ENCODE measurements around the gene NIFK.
"Not testable (repeated sequence)": the region's sequence is repeated elsewhere in the genome, so short reads cannot be mapped to it uniquely, and the experiment has no call there.

NIFK gene

GRCh38 chr2:121690572-121690971 lies 46.1 kb downstream of the NIFK start:
- DNase-seq = not testable (repeated sequence)

- no peak for DNase-seq
Observed at GRCh38 chr2:121690095-121690494, 46.6 kb downstream of the NIFK start.

GRCh38 chr2:121689356-121689755 lies 47.3 kb downstream of the NIFK start:
- peak; percentile 61 for DNase-seq

GRCh38 chr2:121688820-121689219 lies 47.9 kb downstream of the NIFK start:
- no peak for DNase-seq

- DNase-seq = no peak
Observed at GRCh38 chr2:121686902-121687301, 49.8 kb downstream of the NIFK start.

- DNase-seq = no peak
Observed at GRCh38 chr2:121686218-121686617, 50.5 kb downstream of the NIFK start.

GRCh38 chr2:121682396-121683298 lies 54.0 kb downstream of the NIFK start:
- DNase-seq = no peak

GRCh38 chr2:121677855-121678254 lies 58.8 kb downstream of the NIFK start:
- DNase-seq = no peak
